ENCODE results near the gene ABI2.

GRCh38 chr2:203427061-203427460 lies 98.9 kb downstream of the ABI2 start:
- TF ChIP-seq CTCF (IDR thresholded peaks at IDR 0.05) (no peak), POLR2A (IDR thresholded peaks at IDR 0.05) (no peak)

All from esophagus squamous epithelium (tissue), 4 donors.